GM12874 (cell line): ENCODE measurements around the gene KRTAP19-4.

ENCODE experiments used
- CTCF ChIP-seq: IDR thresholded peaks from 2 replicates; pipeline ENCODE4 v1.5.1; 2011; ENCODE audit warnings: low read depth, mild to moderate bottlenecking, control low read depth, low read length, moderate library complexity; ENCODE audit not compliant: insufficient read depth

KRTAP19-4 gene

DNA sequence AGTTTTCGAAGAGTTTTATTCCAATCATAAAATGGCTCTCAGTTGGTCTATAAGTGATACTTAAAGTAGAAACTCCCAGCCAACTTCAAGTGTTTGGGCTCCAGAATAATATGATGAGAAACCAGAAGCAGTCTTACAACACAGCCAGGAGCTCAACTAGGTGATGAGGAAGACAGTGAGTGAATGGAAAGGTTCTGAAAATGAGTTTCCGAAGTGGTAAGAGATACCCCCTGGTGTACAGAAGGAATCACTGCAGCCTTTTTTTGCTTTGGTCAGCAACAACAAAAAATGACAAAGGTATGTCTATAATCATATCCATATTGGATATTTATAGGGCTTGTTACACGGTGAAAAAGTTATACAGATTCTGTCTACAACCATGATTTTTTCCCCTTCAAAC, 33.3 kb downstream of the KRTAP19-4 start:
- no peak for TF ChIP-seq CTCF

GRCh38 chr21:30448514-30448913, 48.5 kb downstream of the KRTAP19-4 start:
- no peak for TF ChIP-seq CTCF

DNA sequence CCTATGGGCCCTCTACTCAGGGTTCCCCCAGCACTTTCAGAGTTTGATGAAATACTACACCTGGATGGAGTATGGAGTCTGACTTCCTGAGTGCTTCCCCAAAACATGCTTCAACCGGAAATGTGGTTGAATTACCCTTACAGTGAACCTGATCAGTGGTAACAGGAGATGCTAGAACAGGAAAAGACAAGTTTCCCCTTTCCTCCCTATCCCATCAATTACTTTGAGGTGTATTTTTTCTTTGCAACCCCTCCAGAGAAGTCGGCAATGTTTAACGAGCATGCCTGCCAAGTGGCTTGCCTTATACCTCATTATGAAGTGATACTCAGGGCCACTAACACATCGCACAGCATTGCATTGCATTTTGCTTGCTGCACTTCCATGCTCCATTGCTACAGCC, 49.9 kb downstream of the KRTAP19-4 start:
- no peak for TF ChIP-seq CTCF
